HG03066 (cell line): ENCODE measurements around the gene PQBP1.
"Not testable (repeated sequence)": the region's sequence is repeated elsewhere in the genome, so short reads cannot be mapped to it uniquely, and the experiment has no call there.

ENCODE experiments used
- ATAC-seq: cut with Tn5 transposase; IDR thresholded peaks from one replicate; pipeline ENCODE4 v1.9.1; 2021; ENCODE audit warnings: low read depth; ENCODE audit not compliant: unreplicated experiment

PQBP1 gene

GRCh38 chrX:48897625-48898306 lies at the start of gene PQBP1, which contains the start of gene TIMM17B:
Gene PQBP1 (plus strand): TSS chrX:48897930. CDS start chrX:48898510, 580 bp downstream.
Gene TIMM17B (minus strand): TSS chrX:48897768. CDS start chrX:48897749, 19 bp downstream.
- ATAC-seq = peak; percentile 85

GRCh38 chrX:48848847-48849246 lies 48.9 kb upstream of the PQBP1 start:
- ATAC-seq = no peak

- ATAC-seq = no peak
These were observed 44.9 kb upstream of the PQBP1 start for GRCh38 chrX:48852857-48853256.

- ATAC-seq = not testable (repeated sequence)
These were observed 44.2 kb upstream of the PQBP1 start for GRCh38 chrX:48853494-48853893.

- not testable (repeated sequence) for ATAC-seq
These were observed 43.5 kb upstream of the PQBP1 start for GRCh38 chrX:48854121-48854804.

GRCh38 chrX:48854898-48855297 lies 42.8 kb upstream of the PQBP1 start:
- ATAC-seq = no peak

- ATAC-seq = no peak
These were observed 33.5 kb upstream of the PQBP1 start for GRCh38 chrX:48864210-48864609.

- not testable (repeated sequence) for ATAC-seq
These were observed 25.7 kb upstream of the PQBP1 start for GRCh38 chrX:48872017-48872416.

- not testable (repeated sequence) for ATAC-seq
These were observed 20.8 kb upstream of the PQBP1 start for GRCh38 chrX:48876944-48877343.

GRCh38 chrX:48883729-48884128 lies 14.0 kb upstream of the PQBP1 start:
- ATAC-seq = no peak

- ATAC-seq = not testable (repeated sequence)
These were observed 11.1 kb upstream of the PQBP1 start for GRCh38 chrX:48886586-48886985.

- no peak for ATAC-seq
These were observed 7.3 kb upstream of the PQBP1 start for GRCh38 chrX:48890296-48890925.

GRCh38 chrX:48890934-48891401 lies 6.8 kb upstream of the PQBP1 start:
- peak; percentile 41 for ATAC-seq

- peak; percentile 84 for ATAC-seq
These were observed 6.1 kb upstream of the PQBP1 start for GRCh38 chrX:48891402-48892288.

- ATAC-seq = no peak
These were observed 4.8 kb upstream of the PQBP1 start for GRCh38 chrX:48892896-48893295.

GRCh38 chrX:48893556-48894348 lies 4.0 kb upstream of the PQBP1 start:
- ATAC-seq = no peak

- no peak for ATAC-seq
These were observed 2.8 kb upstream of the PQBP1 start for GRCh38 chrX:48894891-48895290.

GRCh38 chrX:48896611-48897011 lies 1.1 kb upstream of the PQBP1 start:
- ATAC-seq = no peak

GRCh38 chrX:48897157-48897624 lies 539 bp upstream of the PQBP1 start:
- ATAC-seq = no peak

GRCh38 chrX:48899078-48899410 lies 1.3 kb downstream of the PQBP1 start:
- no peak for ATAC-seq
